ENCODE data around the gene ATP2B3. TPM values are rescaled to one million over a fixed set of nuclear protein-coding genes. Genes with fewer than 3 reads are reported as not detected.

The ATP2B3 gene
- total RNA-seq, 2 experiments from 2014 or later, result not detected

GRCh38 chrX:153516073-153516472, 1.4 kb upstream of the ATP2B3 start:
- no peak for DNase-seq
- CTCF ChIA-PET, result interaction anchor here (2.4 kb wide), 1 partner anchor 9 kb away, joined by 7 read pairs; no protein-coding TSS in a partner anchor
- no peak for ATAC-seq
- no peak overlapping the region for H3K27ac Mint-ChIP-seq
- no peaks in the 10 kb centered on the region for H3K36me3 Mint-ChIP-seq (ENCODE audit: low read depth)
- POLR2A ChIA-PET, result no interaction called here
- intact Hi-C loops (cut with micrococcal nuclease), result no loop called here
- H3K9me3 Mint-ChIP-seq, result no peaks in the 10 kb centered on the region
- H3K27me3 Mint-ChIP-seq, result peaks cover 20% of the 10 kb centered on the region
- no peaks in the 10 kb centered on the region for H3K4me1 Mint-ChIP-seq (ENCODE audit: low read depth)
- no peak overlapping the region for H3K4me3 Mint-ChIP-seq
- TF ChIP-seq CTCF (IDR thresholded peaks at IDR 0.05), result no peak

GRCh38 chrX:153517946-153518834, 748 bp downstream of the ATP2B3 start:
- Mint-ChIP-seq H3K4me1 (ENCODE audit: low read depth) (no peaks in the 10 kb centered on the region), H3K4me3 (no peak overlapping the region), H3K9me3 (no peaks in the 10 kb centered on the region), H3K36me3 (ENCODE audit: low read depth) (no peaks in the 10 kb centered on the region), H3K27me3 (peaks cover 23% of the 10 kb centered on the region), H3K27ac (no peak overlapping the region)
- ATAC-seq, result no peak
- intact Hi-C loops (cut with micrococcal nuclease), result no loop called here
- CTCF ChIA-PET, result no interaction called here
- no peak for TF ChIP-seq CTCF (IDR thresholded peaks at IDR 0.05)
- POLR2A ChIA-PET, result no interaction called here
- no peak for DNase-seq

- Mint-ChIP-seq H3K4me3 (no peak overlapping the region), H3K9me3 (no peaks in the 10 kb centered on the region), H3K4me1 (ENCODE audit: low read depth) (no peaks in the 10 kb centered on the region), H3K36me3 (ENCODE audit: low read depth) (no peaks in the 10 kb centered on the region), H3K27ac (no peak overlapping the region), H3K27me3 (peaks cover 23% of the 10 kb centered on the region)
- no peak for ATAC-seq
- ChIA-PET CTCF (no interaction called here), POLR2A (no interaction called here)
- intact Hi-C loops (cut with micrococcal nuclease), result no loop called here
- DNase-seq, result no peak
- TF ChIP-seq CTCF (IDR thresholded peaks at IDR 0.05), result no peak
Observed at GRCh38 chrX:153519569-153520286, 2.3 kb downstream of the ATP2B3 start.

GRCh38 chrX:153520287-153520917, 3.0 kb downstream of the ATP2B3 start:
- DNase-seq (no peak), ATAC-seq (no peak)
- Mint-ChIP-seq H3K27ac (no peak overlapping the region), H3K4me3 (no peak overlapping the region), H3K9me3 (no peaks in the 10 kb centered on the region), H3K4me1 (ENCODE audit: low read depth) (no peaks in the 10 kb centered on the region), H3K27me3 (peaks cover 23% of the 10 kb centered on the region), H3K36me3 (ENCODE audit: low read depth) (no peaks in the 10 kb centered on the region)
- CTCF ChIA-PET, result interaction anchor here (1.6 kb wide), 1 partner anchor 20 kb away, joined by 3 read pairs; no protein-coding TSS in a partner anchor
- POLR2A ChIA-PET, result no interaction called here
- TF ChIP-seq CTCF (IDR thresholded peaks at IDR 0.05), result no peak
- intact Hi-C loops (cut with micrococcal nuclease), result no loop called here

All from activated CD8-positive, alpha-beta T cell treated with anti-CD3 and anti-CD28 coated beads for 36 hours (primary cell).